Activated CD8-positive, alpha-beta memory T cell treated with anti-CD3 and anti-CD28 coated beads for 48 hours (primary cell): ENCODE data around the gene FRAS1.
"Not testable (repeated sequence)": the region's sequence is repeated elsewhere in the genome, so short reads cannot be mapped to it uniquely, and the experiment has no call there.

Experiments
- DNase-seq, 3 experiments: peaks; one replicate each; pipeline ENCODE4 v3.0.0-alpha.2; 2020; ENCODE audit warnings: low read depth in 2 of 3, low spot score in 2 of 3

FRAS1 gene

GRCh38 chr4:78268597-78268996, 211.5 kb downstream of the FRAS1 start:
- no peak for DNase-seq

- not testable (repeated sequence) for DNase-seq
Observed at GRCh38 chr4:78275450-78275849, 218.3 kb downstream of the FRAS1 start.

- DNase-seq, result no peak
Observed at GRCh38 chr4:78286281-78286680, 229.2 kb downstream of the FRAS1 start.

GRCh38 chr4:78288327-78288726, 231.2 kb downstream of the FRAS1 start:
- DNase-seq, result no peak

GRCh38 chr4:78291277-78291676, 234.2 kb downstream of the FRAS1 start:
- no peak for DNase-seq

- DNase-seq, result no peak
Observed at GRCh38 chr4:78292341-78292740, 235.2 kb downstream of the FRAS1 start.

- DNase-seq, result no peak
Observed at GRCh38 chr4:78292856-78293255, 235.7 kb downstream of the FRAS1 start.

- no peak for DNase-seq
Observed at GRCh38 chr4:78293348-78293747, 236.2 kb downstream of the FRAS1 start.

- no peak for DNase-seq
Observed at GRCh38 chr4:78293821-78294301, 236.7 kb downstream of the FRAS1 start.

GRCh38 chr4:78296261-78296660, 239.1 kb downstream of the FRAS1 start:
- no peak for DNase-seq

GRCh38 chr4:78297116-78297800, 240.1 kb downstream of the FRAS1 start:
- no peak for DNase-seq

GRCh38 chr4:78298618-78299017, 241.5 kb downstream of the FRAS1 start:
- no peak for DNase-seq

- no peak for DNase-seq
Observed at GRCh38 chr4:78299565-78299972, 242.4 kb downstream of the FRAS1 start.

- DNase-seq, result not testable (repeated sequence)
Observed at GRCh38 chr4:78307263-78307662, 250.1 kb downstream of the FRAS1 start.

- no peak for DNase-seq
Observed at GRCh38 chr4:78308517-78308916, 251.4 kb downstream of the FRAS1 start.

- DNase-seq, result no peak
Observed at GRCh38 chr4:78309352-78309751, 252.2 kb downstream of the FRAS1 start.

GRCh38 chr4:78310007-78310739, 253.1 kb downstream of the FRAS1 start:
- DNase-seq, result no peak

GRCh38 chr4:78310740-78311115, 253.6 kb downstream of the FRAS1 start:
- no peak for DNase-seq

- DNase-seq, result no peak
Observed at GRCh38 chr4:78311306-78311705, 254.2 kb downstream of the FRAS1 start.

GRCh38 chr4:78312989-78313753, 256.0 kb downstream of the FRAS1 start:
- DNase-seq, result no peak

GRCh38 chr4:78313754-78314120, 256.6 kb downstream of the FRAS1 start:
- DNase-seq, result no peak

GRCh38 chr4:78318126-78318525, 261.0 kb downstream of the FRAS1 start:
- DNase-seq, result no peak
